HepG2 (cell line): ENCODE measurements around the gene CERS1. TPM values are rescaled to one million over a fixed set of nuclear protein-coding genes. Genes with fewer than 3 reads are reported as not detected.

ENCODE experiments used
- ATAC-seq: fragments of 200-7000 bp; cut with Tn5 transposase; 3 replicates; pipeline ENCODE4 v1.9.1; 2020; ENCODE audit warnings: mild to moderate bottlenecking, moderate library complexity
- BruUV-seq: library from RNA; stranded (reverse); fragments of 400-500 nt; replicated peaks from 2 replicates; lab custom pipeline; 2021; lab: Mats Ljungman, UMichigan
- CTCF ChIA-PET: fragments of 300-600 bp; formaldehyde crosslinking; extraction: SDS; loops from one replicate; lab custom pipeline; 2021; ENCODE audit warnings: low total read pairs, inconsistent platforms, low intra/inter-chr PET ratio; lab: Yijun Ruan, JAX
- POLR2A ChIA-PET: fragments of 350-600 bp; sonication (Branson Sonifier 250); formaldehyde crosslinking; loops from one replicate; lab custom pipeline; 2020; ENCODE audit warnings: antibody characterized with exemption, inconsistent platforms; lab: Yijun Ruan, JAX
- DNase-seq: peaks from one replicate; pipeline ENCODE4 v3.0.0-alpha.2; 2015; ENCODE audit warnings: low spot score
- FAIRE-seq: peaks from 3 replicates; lab custom pipeline; 2011; peaks lifted over from hg19 to GRCh38; lab: Jason Lieb, UNC
- H2AFZ ChIP-seq: one replicate; pipeline ENCODE4 v1.6.1; 2011; ENCODE audit warnings: low read length, inconsistent platforms
- H3K27ac ChIP-seq: fragments of 300-600 bp; 3 replicates; pipeline ENCODE4 v1.8.0; 2011; ENCODE audit warnings: mixed run types, mild to moderate bottlenecking, mixed read lengths, low read length, inconsistent platforms; ENCODE audit not compliant: insufficient read depth; ENCODE audit errors: extremely low read length
- H3K27me3 ChIP-seq, 2 experiments: fragments of 200-600 bp in 1 of 2; 2 replicates in 1 of 2; 3 replicates in 1 of 2; pipeline versions ENCODE4 v1.6.0 to v1.8.0; 2011; ENCODE audit warnings: low read length in 2 of 2, mild to moderate bottlenecking in 2 of 2, moderate library complexity in 2 of 2, inconsistent platforms in 1 of 2; ENCODE audit not compliant: insufficient read depth in 2 of 2, control insufficient read depth in 1 of 2
- H3K36me3 ChIP-seq, 2 experiments: fragments of 200-600 bp in 1 of 2; replicated peaks in 1 of 2; 2 replicates in 1 of 2; 3 replicates in 1 of 2; pipeline versions ENCODE4 v1.5.1 to v1.8.0; 2011; ENCODE audit warnings: low read length in 2 of 2, inconsistent platforms in 1 of 2; ENCODE audit not compliant: insufficient read depth in 2 of 2, control insufficient read depth in 1 of 2
- H3K4me1 ChIP-seq: 2 replicates; pipeline ENCODE4 v1.5.1; 2012; ENCODE audit warnings: low read length, inconsistent platforms; ENCODE audit not compliant: insufficient read depth
- H3K4me2 ChIP-seq: 2 replicates; pipeline ENCODE4 v1.6.0; 2011; ENCODE audit warnings: low read depth, low read length, inconsistent platforms
- H3K4me3 ChIP-seq, 3 experiments: fragments of 200-600 bp in 1 of 3; sonication (generic), shearing (Covaris generic) in 1 of 3; replicated peaks in 1 of 3; 2 replicates each; pipeline ENCODE4 v1.5.1; 2011 to 2016; ENCODE audit warnings: low read length in 3 of 3, inconsistent platforms in 2 of 3, low read depth in 2 of 3, mild to moderate bottlenecking in 2 of 3, control low read depth in 1 of 3, mixed read lengths in 1 of 3; ENCODE audit not compliant: insufficient read depth in 1 of 3
- H3K79me2 ChIP-seq: one replicate; pipeline ENCODE4 v1.6.1; 2011; ENCODE audit warnings: low read length, inconsistent platforms; ENCODE audit not compliant: insufficient read depth
- H3K9ac ChIP-seq: 2 replicates; pipeline ENCODE4 v1.6.0; 2011; ENCODE audit warnings: mild to moderate bottlenecking, low read depth, low read length, inconsistent platforms; ENCODE audit not compliant: insufficient read depth
- H3K9me3 ChIP-seq: 2 replicates; pipeline ENCODE4 v1.5.1; 2012; ENCODE audit warnings: mild to moderate bottlenecking, low read length
- H4K20me1 ChIP-seq: 2 replicates; pipeline ENCODE4 v1.6.0; 2011; ENCODE audit warnings: inconsistent platforms, mild to moderate bottlenecking, low read length, moderate library complexity; ENCODE audit not compliant: insufficient read depth
- CBX2 ChIP-seq, 2 experiments: fragments of 200-600 bp in 1 of 2; sonication (generic); formaldehyde crosslinking in 1 of 2; IDR thresholded peaks; 2 replicates each; pipeline versions ENCODE4 v1.7.0 to v1.8.1; 2018 to 2022; ENCODE audit warnings: low read depth in 2 of 2, low read length in 1 of 2, mild to moderate bottlenecking in 1 of 2, missing genetic modification reagents in 1 of 2
- FOXA3 ChIP-seq: IDR thresholded peaks from 2 replicates; pipeline ENCODE4 v1.6.1; 2016; ENCODE audit warnings: missing genetic modification reagents, missing compliant biosample characterization
- IRF9 ChIP-seq: sonication (generic); formaldehyde crosslinking; IDR thresholded peaks from 2 replicates; pipeline ENCODE4 v1.8.0; 2022; ENCODE audit warnings: missing genetic modification reagents, mild to moderate bottlenecking, borderline replicate concordance
- PATZ1 ChIP-seq: sonication (generic); formaldehyde crosslinking; IDR thresholded peaks from 2 replicates; pipeline ENCODE4 v1.4.0; 2020; ENCODE audit warnings: missing genetic modification reagents
- UBTF ChIP-seq: sonication (generic); formaldehyde crosslinking; IDR thresholded peaks from 2 replicates; pipeline ENCODE4 v1.4.0; 2020; ENCODE audit warnings: mild to moderate bottlenecking, missing genetic modification reagents
- ZBTB42 ChIP-seq: sonication (generic); formaldehyde crosslinking; IDR thresholded peaks from 2 replicates; pipeline ENCODE4 v1.5.0; 2020; ENCODE audit warnings: mild to moderate bottlenecking, missing genetic modification reagents
- ZBTB43 ChIP-seq: sonication (generic); formaldehyde crosslinking; conservative IDR thresholded peaks from 2 replicates; pipeline ENCODE4 v1.4.0; 2020; ENCODE audit warnings: missing genetic modification reagents
- ZIK1 ChIP-seq: sonication (generic); formaldehyde crosslinking; IDR thresholded peaks from 2 replicates; pipeline ENCODE4 v1.5.0; 2020; ENCODE audit warnings: mild to moderate bottlenecking, low read depth, missing genetic modification reagents, borderline replicate concordance
- ZNF136 ChIP-seq: sonication (generic); formaldehyde crosslinking; IDR thresholded peaks from 2 replicates; pipeline ENCODE4 v1.8.1; 2022; ENCODE audit warnings: low read depth, mild to moderate bottlenecking, moderate library complexity, missing genetic modification reagents
- ZNF234 ChIP-seq: sonication (generic); formaldehyde crosslinking; conservative IDR thresholded peaks from 2 replicates; pipeline ENCODE4 v1.5.1; 2020; ENCODE audit warnings: mild to moderate bottlenecking, missing genetic modification reagents
- ZNF33A ChIP-seq: sonication (generic); formaldehyde crosslinking; IDR thresholded peaks from 2 replicates; pipeline ENCODE4 v1.5.1; 2020; ENCODE audit warnings: missing genetic modification reagents, mild to moderate bottlenecking, moderate library complexity, borderline replicate concordance
- ZNF446 ChIP-seq: sonication (generic); formaldehyde crosslinking; IDR thresholded peaks from 2 replicates; pipeline ENCODE4 v1.5.0; 2020; ENCODE audit warnings: mild to moderate bottlenecking, missing genetic modification reagents
- ZNF713 ChIP-seq: sonication (generic); formaldehyde crosslinking; IDR thresholded peaks from 2 replicates; pipeline ENCODE4 v1.4.0; 2020; ENCODE audit warnings: mild to moderate bottlenecking, missing genetic modification reagents
- ZSCAN22 ChIP-seq: sonication (generic); formaldehyde crosslinking; IDR thresholded peaks from 2 replicates; pipeline ENCODE4 v1.4.0; 2020; ENCODE audit warnings: mild to moderate bottlenecking, missing genetic modification reagents
- WGBS: methylation state at CpG from one replicate; pipeline ENCODE4 v1.1.6; 2017; ENCODE audit warnings: low lambda C conversion rate; 5-methylcytosine and 5-hydroxymethylcytosine counted together
- in situ Hi-C: cut with HindIII; loops from 2 replicates; pipeline ENCODE4 v1.10.0; 2017; ENCODE audit warnings: low pct_unique_long_range_greater_than_20kb; ENCODE audit not compliant: extremely low pct_ligation_motif_present
- intact Hi-C: fragments of 100-400 bp; cut with micrococcal nuclease; formaldehyde crosslinking; loops from one replicate; pipeline ENCODE4 v1.10.0; 2022; ENCODE audit not compliant: unreplicated experiment
- polyA plus RNA-seq, 8 experiments: library from polyadenylated mRNA; depleted of rRNA in 3 of 8; stranded (reverse) in 7 of 8; unstranded in 1 of 8; fragments of >200 nt; fragmentation: Illumina TruSeq in 4 of 8; extraction: Trizol in 4 of 8; gene quantifications; 2 replicates each; pipeline versions ENCODE4 v1.2.1 to v1.2.3, GENCODE V29; 2011 to 2016; ENCODE audit warnings: low read depth in 4 of 8, missing spikeins in 1 of 8, mixed read lengths in 1 of 8; ENCODE audit not compliant: insufficient read depth in 1 of 8
- total RNA-seq, 5 experiments: library from RNA; depleted of rRNA; stranded (reverse); fragments of >200 nt; fragmentation: Illumina TruSeq; extraction: Trizol; gene quantifications; 2 replicates each; pipeline ENCODE4 v1.2.3, GENCODE V29; 2016; ENCODE audit warnings: low read depth in 1 of 5

CERS1 gene
- total and polyA plus RNA-seq, 2 of the 13 experiments (the other 11 are each of a cell fraction or from before 2014, with no cell fraction given): 4.6 to 9.8 TPM

GRCh38 chr19:18894254-18895037, 1.5 kb downstream of the CERS1 start:
- DNase-seq: no peak
- Histone ChIP-seq H3K36me3 (no peaks in the 10 kb centered on the region), H4K20me1 (no peaks in the 10 kb centered on the region), H3K27ac (no peak overlapping the region), H3K4me2 (peak overlapping the region; percentile 81), H3K9me3 (no peaks in the 10 kb centered on the region), H3K9ac (no peak overlapping the region), H3K27me3 (no peaks in the 10 kb centered on the region; a peak in 1 of 5 replicates), H3K79me2 (no peaks in the 10 kb centered on the region), H2AFZ (no peak overlapping the region), H3K4me3 (peak overlapping the region in 2 of 3 experiments; percentile 70 to 75; a peak in 4 of 6 replicates), H3K4me1 (peaks cover 23% of the 10 kb centered on the region)
- WGBS: 87% methylated on average over 6 of the region's 28 CpGs
- ChIA-PET POLR2A (interaction anchor here (1.7 to 2.5 kb wide), 2 partner anchors 25 to 92 kb away, joined by 7 to 11 read pairs; partner anchors contain the start of genes COPE and DDX49), CTCF (interaction anchor here (0.9 to 2.4 kb wide), 2 partner anchors 91 to 93 kb away, joined by 3 to 24 read pairs; no protein-coding TSS in a partner anchor)
- no peak for FAIRE-seq
- intact Hi-C loops: loop anchor here (1.0 kb wide), 1 partner anchor 92 kb away; no protein-coding TSS in a partner anchor
- no TSS peak for BruUV-seq
- in situ Hi-C loops: loop anchor here (10.0 kb wide), 1 partner anchor 90 kb away; no protein-coding TSS in a partner anchor
- peak; percentile 6 for ATAC-seq
- TF ChIP-seq ZNF136 (CRISPR knock-in tag) (no peak), UBTF (CRISPR knock-in tag) (no peak), ZNF33A (CRISPR knock-in tag) (no peak), IRF9 (CRISPR knock-in tag) (no peak), ZBTB42 (no peak), CBX2 (IDR thresholded peaks at IDR 0.05; ENCODE audit: low read depth, low read length) (no peak), CBX2 (CRISPR knock-in tag; IDR thresholded peaks at IDR 0.05; ENCODE audit: low read depth) (no peak), PATZ1 (CRISPR knock-in tag) (peak; percentile 46; the same call in 1 of the 2 replicates), ZNF234 (no peak), ZNF713 (CRISPR knock-in tag) (no peak), ZIK1 (CRISPR knock-in tag) (no peak), ZNF446 (no peak), FOXA3 (CRISPR knock-in tag) (no peak), ZSCAN22 (no peak), ZBTB43 (CRISPR knock-in tag) (no peak)
